Measurements from ENCODE around the gene ZNF414.

ZNF414 gene

GRCh38 chr19:8461891-8462290, 52.1 kb downstream of the ZNF414 start:
- DNase-seq = no peak

GRCh38 chr19:8461376-8461775, 52.6 kb downstream of the ZNF414 start:
- no peak for DNase-seq

- no peak for DNase-seq
Observed at GRCh38 chr19:8460516-8461298, 53.3 kb downstream of the ZNF414 start.

All from T-helper 9 cell (primary cell).